HepG2 (cell line): ENCODE results near the gene SETD1B. TPM values are rescaled to one million over a fixed set of nuclear protein-coding genes. Genes with fewer than 3 reads are reported as not detected.
A peak's percentile ranks its signal among the peaks of the same experiment; 100 is the strongest.

Experiments used
- AGO2 ChIP-seq: fragments of 200-400 bp; formaldehyde crosslinking; optimal IDR thresholded peaks from 2 replicates; pipeline ENCODE3; 2017; ENCODE audit warnings: mild to moderate bottlenecking, low read depth, low read length, moderate library complexity
- ATRX ChIP-seq: sonication (generic); formaldehyde crosslinking; IDR thresholded peaks from 2 replicates; pipeline ENCODE4 v1.4.0; 2020; ENCODE audit warnings: missing genetic modification reagents, borderline replicate concordance
- CC2D1A ChIP-seq: sonication (generic); formaldehyde crosslinking; IDR thresholded peaks from 2 replicates; pipeline ENCODE4 v1.8.1; 2023; ENCODE audit warnings: mild to moderate bottlenecking, missing genetic modification reagents
- EED ChIP-seq: sonication (generic); formaldehyde crosslinking; IDR thresholded peaks from 2 replicates; pipeline ENCODE4 v1.5.0; 2020; ENCODE audit warnings: mild to moderate bottlenecking, missing genetic modification reagents
- FOXC1 ChIP-seq: sonication (generic); formaldehyde crosslinking; IDR thresholded peaks from 2 replicates; pipeline ENCODE4 v1.8.0; 2022; ENCODE audit warnings: mild to moderate bottlenecking, missing genetic modification reagents, borderline replicate concordance
- FOXK1 ChIP-seq: sonication (generic); formaldehyde crosslinking; IDR thresholded peaks from 2 replicates; pipeline ENCODE4 v1.4.0; 2020; ENCODE audit warnings: low read depth, missing genetic modification reagents, borderline replicate concordance
- FOXP1 ChIP-seq, 2 experiments: fragments of 450-650 bp in 1 of 2; IDR thresholded peaks; 2 replicates each; pipeline ENCODE4 v1.6.1; 2017 to 2018; ENCODE audit warnings: antibody characterized with exemption in 1 of 2
- HHEX ChIP-seq: IDR thresholded peaks from 2 replicates; pipeline ENCODE4 v1.6.1; 2016; ENCODE audit warnings: control low read depth
- KLF15 ChIP-seq: sonication (generic); formaldehyde crosslinking; IDR thresholded peaks from 2 replicates; pipeline ENCODE4 v1.8.1; 2023; ENCODE audit warnings: borderline replicate concordance, mild to moderate bottlenecking, inconsistent platforms, missing genetic modification reagents, mixed read lengths
- KLF6 ChIP-seq: IDR thresholded peaks from 2 replicates; pipeline ENCODE4 v1.8.0; 2016; ENCODE audit warnings: missing biosample characterization, missing genetic modification reagents
- MAZ ChIP-seq, 2 experiments: sonication (generic) in 1 of 2; formaldehyde crosslinking in 1 of 2; IDR thresholded peaks; 2 replicates each; pipeline versions ENCODE4 v1.5.0 to v1.6.1; 2012 to 2020; ENCODE audit warnings: low read depth in 2 of 2, mild to moderate bottlenecking in 2 of 2, borderline replicate concordance in 1 of 2, improper control_type of control experiment in 1 of 2, low read length in 1 of 2, missing genetic modification reagents in 1 of 2, moderate library complexity in 1 of 2
- NFE2 ChIP-seq: sonication (generic); formaldehyde crosslinking; IDR thresholded peaks from 2 replicates; pipeline ENCODE4 v1.4.0; 2020; ENCODE audit warnings: missing genetic modification reagents
- POLR2AphosphoS5 ChIP-seq: IDR thresholded peaks from 2 replicates; pipeline ENCODE4 v1.6.1; 2012; ENCODE audit warnings: low read depth, low read length
- RARG ChIP-seq: sonication (generic); formaldehyde crosslinking; IDR thresholded peaks from 2 replicates; pipeline ENCODE4 v1.4.0; 2020; ENCODE audit warnings: low read depth, mild to moderate bottlenecking, missing genetic modification reagents
- SRSF1 ChIP-seq: fragments of 200-400 bp; formaldehyde crosslinking; optimal IDR thresholded peaks from 2 replicates; pipeline ENCODE3; 2017; ENCODE audit warnings: mild to moderate bottlenecking, low read depth, low read length, moderate library complexity
- SRSF4 ChIP-seq: fragments of 200-400 bp; formaldehyde crosslinking; IDR thresholded peaks from one replicate; pipeline ENCODE4 v1.6.1; 2018; ENCODE audit warnings: mild to moderate bottlenecking, low read depth, low read length, moderate library complexity; ENCODE audit not compliant: poor library complexity, severe bottlenecking
- TRIM24 ChIP-seq: sonication (generic); formaldehyde crosslinking; IDR thresholded peaks from 2 replicates; pipeline ENCODE4 v1.8.0; 2022; ENCODE audit warnings: mild to moderate bottlenecking, missing genetic modification reagents
- ZFP37 ChIP-seq: sonication (generic); formaldehyde crosslinking; IDR thresholded peaks from 2 replicates; pipeline ENCODE4 v1.4.0; 2020; ENCODE audit warnings: missing genetic modification reagents, borderline replicate concordance
- ZNF234 ChIP-seq: sonication (generic); formaldehyde crosslinking; conservative IDR thresholded peaks from 2 replicates; pipeline ENCODE4 v1.5.1; 2020; ENCODE audit warnings: mild to moderate bottlenecking, missing genetic modification reagents
- ZNF432 ChIP-seq: sonication (generic); formaldehyde crosslinking; IDR thresholded peaks from 2 replicates; pipeline ENCODE4 v1.5.0; 2020; ENCODE audit warnings: missing genetic modification reagents, mild to moderate bottlenecking, borderline replicate concordance
- ZNF546 ChIP-seq: sonication (generic); formaldehyde crosslinking; conservative IDR thresholded peaks from 2 replicates; pipeline ENCODE4 v1.8.1; 2023; ENCODE audit warnings: mild to moderate bottlenecking, missing genetic modification reagents
- ZNF552 ChIP-seq: sonication (generic); formaldehyde crosslinking; IDR thresholded peaks from 2 replicates; pipeline ENCODE4 v1.9.0; 2022; ENCODE audit warnings: missing genetic modification reagents, mild to moderate bottlenecking, borderline replicate concordance
- ZNF614 ChIP-seq: IDR thresholded peaks from 2 replicates; pipeline ENCODE4 v1.6.1; 2018; ENCODE audit warnings: missing biosample characterization, missing genetic modification reagents, inconsistent platforms, borderline replicate concordance
- ZNF816 ChIP-seq: sonication (generic); formaldehyde crosslinking; IDR thresholded peaks from 2 replicates; pipeline ENCODE4 v1.8.0; 2022; ENCODE audit warnings: missing genetic modification reagents, mild to moderate bottlenecking, borderline replicate concordance
- polyA plus RNA-seq, 8 experiments: library from polyadenylated mRNA; depleted of rRNA in 3 of 8; stranded (reverse) in 7 of 8; unstranded in 1 of 8; fragments of >200 nt; fragmentation: Illumina TruSeq in 4 of 8; extraction: Trizol in 4 of 8; gene quantifications; 2 replicates each; pipeline versions ENCODE4 v1.2.1 to v1.2.3, GENCODE V29; 2011 to 2016; ENCODE audit warnings: low read depth in 4 of 8, missing spikeins in 1 of 8, mixed read lengths in 1 of 8; ENCODE audit not compliant: insufficient read depth in 1 of 8
- total RNA-seq, 5 experiments: library from RNA; depleted of rRNA; stranded (reverse); fragments of >200 nt; fragmentation: Illumina TruSeq; extraction: Trizol; gene quantifications; 2 replicates each; pipeline ENCODE4 v1.2.3, GENCODE V29; 2016; ENCODE audit warnings: low read depth in 1 of 5
- TF ChIP-seq, protein P1 (sequence below): sonication (generic); formaldehyde crosslinking; IDR thresholded peaks from 2 replicates; pipeline ENCODE4 v1.9.0; 2021; ENCODE audit warnings: missing genetic modification reagents, borderline replicate concordance
- TF ChIP-seq, protein P2 (sequence below): sonication (generic); formaldehyde crosslinking; IDR thresholded peaks from 2 replicates; pipeline ENCODE4 v1.4.0; 2020; ENCODE audit warnings: mild to moderate bottlenecking, low read depth, missing genetic modification reagents
- TF ChIP-seq, protein P3 (sequence below): sonication (generic); formaldehyde crosslinking; IDR thresholded peaks from 2 replicates; pipeline ENCODE4 v1.8.1; 2023; ENCODE audit warnings: missing genetic modification reagents, mild to moderate bottlenecking, borderline replicate concordance

SETD1B gene
- total and polyA plus RNA-seq, 2 of the 13 experiments (the other 11 are each of a cell fraction or from before 2014, with no cell fraction given) = 1.1 to 1.4 TPM

DNA sequence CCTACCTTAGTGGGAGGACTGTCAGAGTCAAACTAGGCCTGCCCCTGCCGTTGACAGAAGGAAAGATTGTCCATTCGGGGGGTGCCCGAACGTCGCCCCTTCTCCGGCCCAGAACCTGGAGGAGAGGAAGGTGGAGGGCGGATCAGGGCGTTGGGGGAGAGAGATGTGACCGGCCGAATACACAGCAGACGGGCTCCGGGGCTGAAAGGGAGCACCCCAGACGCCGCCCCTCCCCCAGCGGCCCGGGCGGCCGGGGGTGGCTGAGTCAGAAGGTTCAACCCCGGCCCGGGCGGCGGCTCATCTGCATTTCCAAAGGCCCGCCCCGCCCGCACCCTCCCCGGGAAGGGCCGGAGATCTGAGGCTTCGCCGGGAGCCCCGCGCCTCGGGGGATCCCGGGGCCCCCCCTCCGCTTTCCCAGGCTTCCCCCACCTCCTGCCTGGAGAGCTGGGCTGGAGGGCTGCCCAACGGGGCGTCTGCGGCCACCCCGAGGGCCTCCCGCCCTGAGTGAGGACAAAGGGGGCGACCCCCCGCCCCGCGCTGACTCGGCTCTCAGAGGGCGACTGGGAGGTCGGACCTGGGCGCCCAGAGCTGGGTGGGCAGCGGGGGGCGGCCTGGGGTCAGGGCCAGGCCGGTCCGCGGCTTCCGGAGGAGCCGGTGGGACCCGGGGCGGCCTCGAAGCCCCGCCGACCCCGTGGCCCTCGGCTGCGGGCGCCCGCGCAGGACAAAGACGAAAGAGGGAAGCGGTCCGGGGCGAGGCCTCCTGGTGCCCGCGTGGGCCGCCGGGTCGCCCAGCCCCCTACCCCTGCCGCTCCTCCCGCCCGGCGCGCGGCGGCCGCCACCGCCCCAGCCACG, 3.7 kb upstream of the SETD1B start (continued):
- no peak for TF ChIP-seq ZNF234 (CRISPR knock-in tag)
- TF ChIP-seq TRIM24 (CRISPR knock-in tag) = no peak
- no peak; the same call in 1 of the 2 replicates for TF ChIP-seq ZFP37 (CRISPR knock-in tag)
- TF ChIP-seq, protein P1, sequence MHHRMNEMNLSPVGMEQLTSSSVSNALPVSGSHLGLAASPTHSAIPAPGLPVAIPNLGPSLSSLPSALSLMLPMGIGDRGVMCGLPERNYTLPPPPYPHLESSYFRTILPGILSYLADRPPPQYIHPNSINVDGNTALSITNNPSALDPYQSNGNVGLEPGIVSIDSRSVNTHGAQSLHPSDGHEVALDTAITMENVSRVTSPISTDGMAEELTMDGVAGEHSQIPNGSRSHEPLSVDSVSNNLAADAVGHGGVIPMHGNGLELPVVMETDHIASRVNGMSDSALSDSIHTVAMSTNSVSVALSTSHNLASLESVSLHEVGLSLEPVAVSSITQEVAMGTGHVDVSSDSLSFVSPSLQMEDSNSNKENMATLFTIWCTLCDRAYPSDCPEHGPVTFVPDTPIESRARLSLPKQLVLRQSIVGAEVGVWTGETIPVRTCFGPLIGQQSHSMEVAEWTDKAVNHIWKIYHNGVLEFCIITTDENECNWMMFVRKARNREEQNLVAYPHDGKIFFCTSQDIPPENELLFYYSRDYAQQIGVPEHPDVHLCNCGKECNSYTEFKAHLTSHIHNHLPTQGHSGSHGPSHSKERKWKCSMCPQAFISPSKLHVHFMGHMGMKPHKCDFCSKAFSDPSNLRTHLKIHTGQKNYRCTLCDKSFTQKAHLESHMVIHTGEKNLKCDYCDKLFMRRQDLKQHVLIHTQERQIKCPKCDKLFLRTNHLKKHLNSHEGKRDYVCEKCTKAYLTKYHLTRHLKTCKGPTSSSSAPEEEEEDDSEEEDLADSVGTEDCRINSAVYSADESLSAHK (CRISPR knock-in tag) = no peak
- TF ChIP-seq, protein P2, sequence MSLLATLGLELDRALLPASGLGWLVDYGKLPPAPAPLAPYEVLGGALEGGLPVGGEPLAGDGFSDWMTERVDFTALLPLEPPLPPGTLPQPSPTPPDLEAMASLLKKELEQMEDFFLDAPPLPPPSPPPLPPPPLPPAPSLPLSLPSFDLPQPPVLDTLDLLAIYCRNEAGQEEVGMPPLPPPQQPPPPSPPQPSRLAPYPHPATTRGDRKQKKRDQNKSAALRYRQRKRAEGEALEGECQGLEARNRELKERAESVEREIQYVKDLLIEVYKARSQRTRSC (CRISPR knock-in tag) = no peak
- TF ChIP-seq KLF15 (CRISPR knock-in tag) = no peak
- no peak for TF ChIP-seq SRSF4
- no peak for TF ChIP-seq NFE2 (CRISPR knock-in tag)
- TF ChIP-seq FOXP1 (IDR thresholded peaks at IDR 0.05) = no peak
- no peak for TF ChIP-seq FOXP1 (CRISPR knock-in tag; IDR thresholded peaks at IDR 0.05)
- TF ChIP-seq ZNF552 (CRISPR knock-in tag) = no peak
- TF ChIP-seq ATRX (CRISPR knock-in tag) = no peak
- peak; percentile 28 for TF ChIP-seq KLF6 (CRISPR knock-in tag)
- TF ChIP-seq AGO2 = peak; percentile 85
- no peak for TF ChIP-seq ZNF432 (CRISPR knock-in tag)
- TF ChIP-seq ZNF614 (CRISPR knock-in tag) = 0 out of 2 replicates have a peak, but pooled peaks have one; percentile 25
- no peak for TF ChIP-seq FOXC1 (CRISPR knock-in tag)
- no peak for TF ChIP-seq HHEX (CRISPR knock-in tag)
- peak; percentile 36; the same call in 1 of the 2 replicates for TF ChIP-seq POLR2AphosphoS5
- peak; percentile 68 for TF ChIP-seq MAZ (IDR thresholded peaks at IDR 0.05; ENCODE audit: borderline replicate concordance, low read depth, low read length)
- no peak for TF ChIP-seq MAZ (CRISPR knock-in tag; IDR thresholded peaks at IDR 0.05; ENCODE audit: low read depth)
- no peak for TF ChIP-seq EED (CRISPR knock-in tag)
- TF ChIP-seq FOXK1 = 0 out of 2 replicates have a peak, but pooled peaks have one; percentile 44
- no peak for TF ChIP-seq CC2D1A (CRISPR knock-in tag)
- no peak for TF ChIP-seq ZNF816 (CRISPR knock-in tag)
- TF ChIP-seq RARG (CRISPR knock-in tag) = no peak
- TF ChIP-seq SRSF1 = peak; percentile 98
- TF ChIP-seq, protein P3, sequence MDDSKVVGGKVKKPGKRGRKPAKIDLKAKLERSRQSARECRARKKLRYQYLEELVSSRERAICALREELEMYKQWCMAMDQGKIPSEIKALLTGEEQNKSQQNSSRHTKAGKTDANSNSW (CRISPR knock-in tag) = no peak
- TF ChIP-seq ZNF546 (CRISPR knock-in tag) = peak; percentile 68; the same call in 1 of the 2 replicates
